Lower leg skin (tissue), 4 donors: ENCODE measurements around the gene EIPR1. TPM values are rescaled to one million over a fixed set of nuclear protein-coding genes. Genes with fewer than 3 reads are reported as not detected.

Experiments
- DNase-seq, 2 donors: peaks; one replicate each; pipeline ENCODE4 v3.0.0-alpha.2; 2019; ENCODE audit warnings: low spot score in 2 of 2
- H3K4me3 ChIP-seq: fragments of 200-600 bp; sonication (generic); 2 replicates; pipeline ENCODE4 v1.5.1; 2017; ENCODE audit warnings: mild to moderate bottlenecking, low read depth; ENCODE audit not compliant: poor library complexity, severe bottlenecking
- POLR2A ChIP-seq, 2 donors: fragments of 450-650 bp; IDR thresholded peaks; one replicate each; pipeline ENCODE4 v1.6.1; 2016 to 2017; ENCODE audit warnings: antibody characterized with exemption in 2 of 2, mild to moderate bottlenecking in 1 of 2, moderate library complexity in 1 of 2
- WGBS, 2 donors: methylation state at CpG; one replicate each; pipeline ENCODE4 v1.1.5; 2018; 5-methylcytosine and 5-hydroxymethylcytosine counted together
- intact Hi-C: fragments of 100-400 bp; cut with DNase I; formaldehyde crosslinking; loops from one replicate; pipeline ENCODE4 v1.15.0; 2023; ENCODE audit warnings: low total_unique reads
- total RNA-seq, 4 donors: library from RNA; depleted of rRNA; stranded (reverse); fragments of >200 nt; gene quantifications; one replicate each; pipeline ENCODE4 v1.1.0, GENCODE V29; 2016
- TF ChIP-seq, protein P1 (sequence below), 3 donors: fragments of 450-650 bp; IDR thresholded peaks; one replicate each; pipeline ENCODE4 v1.5.1; 2016; ENCODE audit warnings: antibody characterized with exemption in 3 of 3, mild to moderate bottlenecking in 3 of 3, moderate library complexity in 2 of 3

The EIPR1 gene
- total RNA-seq, 4 donors from 2014 or later, result 11.8 to 44.7 (median 26.9) TPM

DNA sequence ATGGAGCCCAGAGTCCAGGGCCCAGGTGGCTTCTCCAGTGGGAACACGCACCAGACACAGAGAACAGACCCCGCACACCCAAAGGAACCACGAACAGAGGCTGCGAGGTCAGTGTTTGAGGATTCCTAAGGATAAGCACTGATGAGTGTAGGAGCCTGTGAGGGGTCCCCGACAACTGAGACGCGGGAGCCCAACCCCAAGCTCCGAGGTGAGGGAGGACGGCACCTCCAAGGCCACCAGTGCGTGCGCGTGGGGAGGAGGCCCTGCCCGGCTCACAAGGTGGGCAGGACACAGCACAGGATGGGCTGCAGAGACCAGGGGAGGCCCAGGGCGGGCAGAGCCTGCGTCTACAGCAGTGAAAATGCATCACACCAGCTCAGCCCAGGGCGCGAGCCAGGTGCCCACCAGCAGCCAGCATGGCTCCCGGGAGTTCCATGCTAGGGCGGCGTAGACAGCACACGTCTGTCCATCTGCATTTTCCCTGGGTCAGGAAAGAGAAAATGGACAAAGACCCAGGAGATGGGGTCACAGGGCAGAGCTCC, 189.1 kb downstream of the EIPR1 start:
- no peak for DNase-seq
- no peak overlapping the region for H3K4me3 ChIP-seq
- intact Hi-C loops, result no loop called here
- WGBS, 2 donors, result 95 to 96% methylated on average over 21 of the region's 21 CpGs
- TF ChIP-seq POLR2A (IDR thresholded peaks at IDR 0.05), result no peak
- TF ChIP-seq, protein P1, sequence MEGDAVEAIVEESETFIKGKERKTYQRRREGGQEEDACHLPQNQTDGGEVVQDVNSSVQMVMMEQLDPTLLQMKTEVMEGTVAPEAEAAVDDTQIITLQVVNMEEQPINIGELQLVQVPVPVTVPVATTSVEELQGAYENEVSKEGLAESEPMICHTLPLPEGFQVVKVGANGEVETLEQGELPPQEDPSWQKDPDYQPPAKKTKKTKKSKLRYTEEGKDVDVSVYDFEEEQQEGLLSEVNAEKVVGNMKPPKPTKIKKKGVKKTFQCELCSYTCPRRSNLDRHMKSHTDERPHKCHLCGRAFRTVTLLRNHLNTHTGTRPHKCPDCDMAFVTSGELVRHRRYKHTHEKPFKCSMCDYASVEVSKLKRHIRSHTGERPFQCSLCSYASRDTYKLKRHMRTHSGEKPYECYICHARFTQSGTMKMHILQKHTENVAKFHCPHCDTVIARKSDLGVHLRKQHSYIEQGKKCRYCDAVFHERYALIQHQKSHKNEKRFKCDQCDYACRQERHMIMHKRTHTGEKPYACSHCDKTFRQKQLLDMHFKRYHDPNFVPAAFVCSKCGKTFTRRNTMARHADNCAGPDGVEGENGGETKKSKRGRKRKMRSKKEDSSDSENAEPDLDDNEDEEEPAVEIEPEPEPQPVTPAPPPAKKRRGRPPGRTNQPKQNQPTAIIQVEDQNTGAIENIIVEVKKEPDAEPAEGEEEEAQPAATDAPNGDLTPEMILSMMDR (IDR thresholded peaks at IDR 0.05), result no peak

DNA sequence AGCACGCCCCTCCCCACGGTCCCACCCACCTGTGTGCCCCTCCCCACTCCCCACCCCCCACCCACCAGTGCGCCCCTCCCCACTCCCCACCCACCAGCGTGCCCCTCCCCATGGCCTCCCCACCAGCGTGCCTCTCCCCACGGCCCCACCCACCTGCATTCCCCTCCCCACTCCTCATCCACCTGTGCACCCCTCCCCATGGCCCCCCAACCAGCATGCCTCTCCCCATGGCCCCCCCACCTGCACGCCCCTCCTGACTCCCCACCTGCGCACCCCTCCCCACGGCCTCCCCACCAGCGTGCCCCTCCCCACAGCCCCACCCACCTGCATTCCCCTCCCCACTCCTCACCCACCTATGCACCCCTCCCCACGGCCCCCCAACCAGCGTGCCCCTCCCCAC, 190.2 kb downstream of the EIPR1 start:
- no peak overlapping the region for H3K4me3 ChIP-seq
- TF ChIP-seq POLR2A (IDR thresholded peaks at IDR 0.05), result no peak
- TF ChIP-seq, protein P1 (IDR thresholded peaks at IDR 0.05), result no peak
- no peak for DNase-seq
- intact Hi-C loops, result no loop called here
- 68 to 85% methylated on average over 2 to 4 of the region's 12 CpGs for WGBS, 2 donors

DNA sequence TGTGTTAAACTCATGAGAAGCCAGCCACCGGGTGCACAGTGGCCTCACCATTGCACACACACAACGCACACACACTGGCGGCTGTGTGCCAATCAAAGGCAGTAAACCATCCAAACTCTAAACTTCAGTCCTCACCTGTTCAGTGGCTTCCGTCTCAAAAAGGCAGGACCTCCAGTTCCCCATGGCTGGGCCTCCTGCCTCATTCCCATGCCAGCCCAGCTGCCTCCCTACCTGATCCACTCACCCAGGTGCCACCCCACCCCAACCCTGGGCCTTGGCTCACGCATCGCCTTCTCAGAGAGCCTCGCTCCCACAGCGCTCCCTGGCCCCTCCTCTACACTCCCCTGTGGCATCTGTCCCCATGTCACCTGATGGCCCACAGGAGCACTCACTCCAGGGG, 190.9 kb downstream of the EIPR1 start:
- DNase-seq, result no peak
- intact Hi-C loops, result no loop called here

DNA sequence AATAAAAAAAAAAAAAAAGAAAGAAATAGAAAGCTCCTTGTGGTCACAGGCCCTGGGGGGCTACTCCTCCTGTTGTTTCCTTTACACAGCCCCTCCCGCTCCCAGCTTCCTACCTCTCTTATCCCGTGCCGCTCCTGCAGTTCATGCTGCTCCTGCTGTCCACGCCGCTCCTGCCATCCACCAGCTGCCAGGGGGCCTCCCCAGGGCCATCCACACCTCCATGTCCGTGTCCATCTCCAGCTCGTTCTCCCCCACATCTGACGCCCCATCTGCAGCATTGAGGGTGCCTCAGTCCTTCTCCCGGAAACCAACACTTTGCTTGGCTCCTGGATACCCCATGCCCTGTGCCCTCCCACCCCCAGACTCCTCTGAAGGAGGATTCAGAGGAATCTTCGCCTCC, 191.7 kb downstream of the EIPR1 start:
- intact Hi-C loops, result no loop called here

More for the DNA sequence above, 190.9 kb downstream of the EIPR1 start:
- no peak overlapping the region for H3K4me3 ChIP-seq
- TF ChIP-seq POLR2A (IDR thresholded peaks at IDR 0.05), result no peak
- TF ChIP-seq, protein P1 (IDR thresholded peaks at IDR 0.05), result no peak
- WGBS, 2 donors, result 95 to 96% methylated on average over 8 of the region's 8 CpGs

DNA sequence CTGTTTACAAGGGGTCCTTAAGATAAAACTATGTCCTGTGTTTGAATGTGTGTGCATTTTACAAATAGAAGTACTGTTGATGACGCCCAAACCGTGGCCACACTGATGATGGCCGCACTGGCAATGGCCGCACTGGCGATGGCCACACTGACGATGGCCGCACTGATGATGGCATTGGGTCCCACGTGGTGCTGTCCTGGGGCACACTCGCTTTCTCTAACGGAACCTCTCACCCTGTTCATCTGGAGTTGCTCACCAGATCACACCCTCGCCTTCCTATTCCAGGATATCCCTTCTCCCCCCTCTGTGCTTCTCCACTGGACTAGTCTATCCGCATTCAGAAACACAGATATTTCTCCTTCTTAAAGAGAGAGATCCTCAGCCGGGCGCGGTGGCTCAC, 192.4 kb downstream of the EIPR1 start:
- DNase-seq, result no peak
- 93 to 96% methylated on average over 15 of the region's 15 CpGs for WGBS, 2 donors
- intact Hi-C loops, result no loop called here
- no peak overlapping the region for H3K4me3 ChIP-seq
- TF ChIP-seq POLR2A (IDR thresholded peaks at IDR 0.05), result no peak
- TF ChIP-seq, protein P1 (IDR thresholded peaks at IDR 0.05), result no peak

More for the DNA sequence above, 191.7 kb downstream of the EIPR1 start:
- WGBS, 2 donors, result 86 to 97% methylated on average over 10 of the region's 10 CpGs
- TF ChIP-seq, protein P1 (IDR thresholded peaks at IDR 0.05), result no peak
- TF ChIP-seq POLR2A (IDR thresholded peaks at IDR 0.05), result no peak
- DNase-seq, result no peak
- H3K4me3 ChIP-seq, result no peak overlapping the region

DNA sequence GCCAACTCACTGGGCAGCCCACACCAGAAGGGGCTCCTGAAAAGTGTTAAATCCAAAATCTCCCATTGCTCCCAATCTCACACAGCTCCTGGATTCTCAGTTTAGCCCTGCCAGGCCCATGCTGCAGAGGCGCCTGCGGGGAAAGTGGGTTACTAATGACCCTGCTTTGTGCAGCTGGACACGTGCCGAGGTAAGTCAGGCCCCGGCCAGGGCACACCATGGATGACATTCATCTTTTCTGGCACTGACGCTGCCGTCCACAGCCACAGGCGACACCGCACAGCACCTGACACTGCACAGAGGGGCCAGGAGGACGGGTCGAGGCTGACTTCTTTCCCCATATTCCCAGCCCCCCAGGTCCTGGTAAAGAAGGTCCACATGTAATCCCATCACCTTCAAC, 193.5 kb downstream of the EIPR1 start:
- DNase-seq, result no peak
- 96% methylated on average over 11 of the region's 11 CpGs for WGBS, 2 donors
- intact Hi-C loops, result no loop called here
- TF ChIP-seq, protein P1 (IDR thresholded peaks at IDR 0.05), result no peak
- no peak for TF ChIP-seq POLR2A (IDR thresholded peaks at IDR 0.05)
- no peak overlapping the region for H3K4me3 ChIP-seq
